Activated gamma-delta T cell treated with anti-CD3 and anti-CD28 coated beads, Interleukin-2, amount 50 U/mL, for 16 hours (primary cell): ENCODE measurements around the gene DALRD3.
"Not testable (repeated sequence)": the region's sequence is repeated elsewhere in the genome, so short reads cannot be mapped to it uniquely, and the experiment has no call there.

Experiments used
- DNase-seq: peaks from one replicate; pipeline ENCODE4 v3.0.0-alpha.2; 2020; ENCODE audit warnings: low read depth

Gene DALRD3

GRCh38 chr3:49021213-49021812 lies 2.9 kb upstream of the DALRD3 start:
- peak; percentile 98 for DNase-seq

GRCh38 chr3:49020330-49021212 lies 2.2 kb upstream of the DALRD3 start:
- no peak for DNase-seq

GRCh38 chr3:49019941-49020329 lies 1.6 kb upstream of the DALRD3 start:
- DNase-seq = no peak

- DNase-seq = no peak
These were observed 277 bp upstream of the DALRD3 start for GRCh38 chr3:49018707-49019006.

GRCh38 chr3:49017229-49017970 lies 980 bp downstream of the DALRD3 start:
- DNase-seq = no peak

- DNase-seq = no peak
These were observed 1.8 kb downstream of the DALRD3 start for GRCh38 chr3:49016414-49017228.

- no peak for DNase-seq
These were observed 2.6 kb downstream of the DALRD3 start for GRCh38 chr3:49015765-49016164.

- DNase-seq = no peak
These were observed 3.3 kb downstream of the DALRD3 start for GRCh38 chr3:49015072-49015471.

- DNase-seq = no peak
These were observed 4.4 kb downstream of the DALRD3 start for GRCh38 chr3:49013738-49014660.

GRCh38 chr3:49013113-49013737 lies 5.2 kb downstream of the DALRD3 start:
- no peak for DNase-seq

- no peak for DNase-seq
These were observed 5.9 kb downstream of the DALRD3 start for GRCh38 chr3:49012441-49013017.

- no peak for DNase-seq
These were observed 9.0 kb downstream of the DALRD3 start for GRCh38 chr3:49009396-49009795.

- DNase-seq = not testable (repeated sequence)
These were observed 9.8 kb downstream of the DALRD3 start for GRCh38 chr3:49008627-49009026.

GRCh38 chr3:49007771-49008528 lies 10.4 kb downstream of the DALRD3 start:
- peak; percentile 71 for DNase-seq

GRCh38 chr3:49007068-49007770 lies 11.2 kb downstream of the DALRD3 start, which contains the start of gene WDR6:
WDR6 (plus strand) TSS chr3:49007391; CDS start chr3:49007432, 41 bp downstream.
- peak; percentile 91 for DNase-seq

- no peak for DNase-seq
These were observed 11.8 kb downstream of the DALRD3 start for GRCh38 chr3:49006408-49007067.

- no peak for DNase-seq
These were observed 12.4 kb downstream of the DALRD3 start for GRCh38 chr3:49005998-49006397.

GRCh38 chr3:49005303-49005680 lies 13.1 kb downstream of the DALRD3 start:
- no peak for DNase-seq
